ENCODE results near the gene ADPRHL1. TPM values are rescaled to one million over a fixed set of nuclear protein-coding genes. Genes with fewer than 3 reads are reported as not detected.

ADPRHL1 gene
- total RNA-seq, 2 donors from 2014 or later, result 4.6 to 6.2 TPM

- no peaks in the 10 kb centered on the region for H3K9me3 ChIP-seq
- no peak overlapping the region for H3K4me3 ChIP-seq
- H3K36me3 ChIP-seq, result peaks cover 12% of the 10 kb centered on the region
- TF ChIP-seq CTCF (IDR thresholded peaks at IDR 0.05), result no peak
- H3K4me1 ChIP-seq, result no peaks in the 10 kb centered on the region
- H3K27me3 ChIP-seq, result no peaks in the 10 kb centered on the region
- no peak overlapping the region for H3K9ac ChIP-seq (ENCODE audit: low read depth in 2 of 2, low read length in 2 of 2)
- no peak for DNase-seq
- H3K27ac ChIP-seq, result no peak overlapping the region
- intact Hi-C loops (cut with DNase I), result no loop called here
Measured at GRCh38 chr13:113460064-113460555, 6.8 kb upstream of the ADPRHL1 start.

GRCh38 chr13:113458253-113459065 is 5.2 kb upstream of the ADPRHL1 start:
- no peak for DNase-seq
- Histone ChIP-seq H3K27ac (no peak overlapping the region), H3K9ac (ENCODE audit: low read depth in 2 of 2, low read length in 2 of 2) (no peak overlapping the region), H3K9me3 (no peaks in the 10 kb centered on the region), H3K4me1 (no peaks in the 10 kb centered on the region), H3K4me3 (no peak overlapping the region), H3K36me3 (peaks cover 12% of the 10 kb centered on the region), H3K27me3 (no peaks in the 10 kb centered on the region)
- no peak for TF ChIP-seq CTCF (IDR thresholded peaks at IDR 0.05)
- intact Hi-C loops (cut with DNase I), result loop anchor here (5.0 kb wide), 1 partner anchor 104 kb away; no protein-coding TSS in a partner anchor

GRCh38 chr13:113457510-113457909 is 4.2 kb upstream of the ADPRHL1 start:
- Histone ChIP-seq H3K27me3 (no peaks in the 10 kb centered on the region), H3K9me3 (no peaks in the 10 kb centered on the region), H3K27ac (no peak overlapping the region), H3K4me3 (no peak overlapping the region), H3K4me1 (no peaks in the 10 kb centered on the region), H3K36me3 (peaks cover 12% of the 10 kb centered on the region), H3K9ac (ENCODE audit: low read depth in 2 of 2, low read length in 2 of 2) (no peak overlapping the region)
- no peak for TF ChIP-seq CTCF (IDR thresholded peaks at IDR 0.05)
- DNase-seq, result no peak
- intact Hi-C loops (cut with DNase I), result loop anchor here (5.0 kb wide), 1 partner anchor 105 kb away; no protein-coding TSS in a partner anchor

GRCh38 chr13:113456116-113456702 is 2.9 kb upstream of the ADPRHL1 start:
- Histone ChIP-seq H3K9ac (ENCODE audit: low read depth in 2 of 2, low read length in 2 of 2) (no peak overlapping the region), H3K27me3 (no peaks in the 10 kb centered on the region), H3K36me3 (peaks cover 12% of the 10 kb centered on the region), H3K4me1 (no peaks in the 10 kb centered on the region), H3K9me3 (no peaks in the 10 kb centered on the region), H3K27ac (no peak overlapping the region), H3K4me3 (no peak overlapping the region)
- TF ChIP-seq CTCF (IDR thresholded peaks at IDR 0.05), result no peak
- intact Hi-C loops (cut with DNase I), result loop anchor here (5.0 kb wide), 1 partner anchor 106 kb away; no protein-coding TSS in a partner anchor
- no peak for DNase-seq

GRCh38 chr13:113455384-113455783 is 2.1 kb upstream of the ADPRHL1 start:
- Histone ChIP-seq H3K4me3 (no peak overlapping the region), H3K27ac (no peak overlapping the region), H3K9ac (ENCODE audit: low read depth in 2 of 2, low read length in 2 of 2) (no peak overlapping the region), H3K4me1 (no peaks in the 10 kb centered on the region), H3K36me3 (peaks cover 12% of the 10 kb centered on the region), H3K9me3 (no peaks in the 10 kb centered on the region), H3K27me3 (no peaks in the 10 kb centered on the region)
- TF ChIP-seq CTCF (IDR thresholded peaks at IDR 0.05), result no peak
- DNase-seq, result no peak
- intact Hi-C loops (cut with DNase I), result loop anchor here (5.0 kb wide), 1 partner anchor 107 kb away; no protein-coding TSS in a partner anchor

Data from colonic mucosa (tissue), 4 donors.